Mesendoderm (in vitro differentiated cells): ENCODE measurements around the gene VPS16.

Experiments used
- DNase-seq: peaks from one replicate; pipeline ENCODE4 v3.0.0; 2013
- H2AK5ac ChIP-seq: 2 replicates; pipeline ENCODE4 v1.6.1; 2013; ENCODE audit warnings: low read length, inconsistent platforms
- H2BK120ac ChIP-seq: 2 replicates; pipeline ENCODE4 v1.6.1; 2013; ENCODE audit warnings: low read depth, mild to moderate bottlenecking, low read length, moderate library complexity, mixed read lengths
- H2BK15ac ChIP-seq: replicated peaks from 2 replicates; pipeline ENCODE4 v1.6.1; 2013; ENCODE audit warnings: low read depth, mild to moderate bottlenecking, moderate library complexity
- H2BK5ac ChIP-seq: 2 replicates; pipeline ENCODE4 v1.6.1; 2013; ENCODE audit warnings: low read length, inconsistent platforms
- H3K18ac ChIP-seq: 2 replicates; pipeline ENCODE4 v1.6.1; 2013; ENCODE audit warnings: mild to moderate bottlenecking, low read length, mixed read lengths
- H3K23ac ChIP-seq: one replicate; pipeline ENCODE4 v1.6.1; 2013; ENCODE audit warnings: low read length
- H3K27ac ChIP-seq: 2 replicates; pipeline ENCODE4 v1.5.1; 2013; ENCODE audit warnings: low read depth, mild to moderate bottlenecking, inconsistent platforms, low read length, moderate library complexity
- H3K27me3 ChIP-seq: 2 replicates; pipeline ENCODE4 v1.6.1; 2013; ENCODE audit warnings: low read length, control low read depth, mild to moderate bottlenecking, inconsistent platforms; ENCODE audit not compliant: insufficient read depth, poor library complexity
- H3K36me3 ChIP-seq: 2 replicates; pipeline ENCODE4 v1.6.1; 2013; ENCODE audit warnings: low read length, inconsistent platforms; ENCODE audit not compliant: control insufficient read depth, insufficient read depth
- H3K4ac ChIP-seq: one replicate; pipeline ENCODE4 v1.6.1; 2013; ENCODE audit warnings: low read depth, mild to moderate bottlenecking, low read length, moderate library complexity
- H3K4me1 ChIP-seq: 2 replicates; pipeline ENCODE4 v1.6.1; 2013; ENCODE audit warnings: low read depth, low read length, inconsistent platforms; ENCODE audit not compliant: control insufficient read depth
- H3K4me2 ChIP-seq: 2 replicates; pipeline ENCODE4 v1.6.1; 2013; ENCODE audit warnings: low read length
- H3K4me3 ChIP-seq: 2 replicates; pipeline ENCODE4 v1.5.1; 2013; ENCODE audit warnings: mild to moderate bottlenecking, low read length
- H3K56ac ChIP-seq: one replicate; pipeline ENCODE4 v1.6.1; 2013; ENCODE audit warnings: low read length
- H3K79me1 ChIP-seq: 2 replicates; pipeline ENCODE4 v1.6.1; 2013; ENCODE audit warnings: low read length, inconsistent platforms
- H3K79me2 ChIP-seq: 2 replicates; pipeline ENCODE4 v1.6.1; 2013; ENCODE audit warnings: mild to moderate bottlenecking, low read length; ENCODE audit not compliant: control insufficient read depth, insufficient read depth
- H3K9ac ChIP-seq: 2 replicates; pipeline ENCODE4 v1.6.1; 2013; ENCODE audit warnings: low read length, inconsistent platforms
- H4K5ac ChIP-seq: one replicate; pipeline ENCODE4 v1.6.1; 2013; ENCODE audit warnings: low read length
- H4K8ac ChIP-seq: one replicate; pipeline ENCODE4 v1.6.1; 2013; ENCODE audit warnings: low read depth, mild to moderate bottlenecking, control low read depth, low read length, moderate library complexity
- WGBS: extraction: QIAGEN DNeasy Blood & Tissue Kit; methylation state at CpG from one replicate; pipeline ENCODE4 v1.1.7; 2013; ENCODE audit warnings: low lambda C conversion rate, missing lambda C conversion rate; ENCODE audit not compliant: insufficient coverage; ENCODE audit errors: extremely low coverage; 5-methylcytosine and 5-hydroxymethylcytosine counted together

Gene VPS16

GRCh38 chr20:2866236-2866635 is 25.7 kb downstream of the VPS16 start:
- Histone ChIP-seq H3K18ac (no peak overlapping the region), H3K4me1 (no peaks in the 10 kb centered on the region), H3K36me3 (no peaks in the 10 kb centered on the region), H3K4me3 (no peak overlapping the region), H3K27ac (no peak overlapping the region), H3K79me2 (no peaks in the 10 kb centered on the region), H2BK120ac (no peak overlapping the region), H2BK15ac (no peak overlapping the region), H2BK5ac (no peak overlapping the region), H4K5ac (no peak overlapping the region), H3K9ac (no peak overlapping the region), H3K23ac (no peak overlapping the region), H3K4ac (no peak overlapping the region), H3K4me2 (no peak overlapping the region), H3K27me3 (no peaks in the 10 kb centered on the region), H3K56ac (no peak overlapping the region), H3K79me1 (no peaks in the 10 kb centered on the region), H2AK5ac (no peak overlapping the region), H4K8ac (no peak overlapping the region)
- WGBS, result no CpG with 5 or more reads among the region's 11 CpGs
- DNase-seq, result no peak

GRCh38 chr20:2867081-2867864 is 26.7 kb downstream of the VPS16 start:
- no peak overlapping the region for H2BK120ac ChIP-seq
- no peaks in the 10 kb centered on the region for H3K79me1 ChIP-seq
- H2BK15ac ChIP-seq, result no peak overlapping the region
- H3K79me2 ChIP-seq, result no peaks in the 10 kb centered on the region
- H4K8ac ChIP-seq, result no peak overlapping the region
- no peak overlapping the region for H3K4me3 ChIP-seq
- no peak overlapping the region for H2BK5ac ChIP-seq
- no peak overlapping the region for H2AK5ac ChIP-seq
- no peak overlapping the region for H3K9ac ChIP-seq
- no peaks in the 10 kb centered on the region for H3K27me3 ChIP-seq
- H3K36me3 ChIP-seq, result no peaks in the 10 kb centered on the region
- H3K56ac ChIP-seq, result no peak overlapping the region
- H3K23ac ChIP-seq, result no peak overlapping the region
- H3K4me1 ChIP-seq, result peaks cover 4% of the 10 kb centered on the region
- H3K4me2 ChIP-seq, result no peak overlapping the region
- DNase-seq, result no peak
- H3K18ac ChIP-seq, result no peak overlapping the region
- no peak overlapping the region for H3K4ac ChIP-seq
- H3K27ac ChIP-seq, result no peak overlapping the region
- no peak overlapping the region for H4K5ac ChIP-seq
- no CpG with 5 or more reads among the region's 12 CpGs for WGBS

GRCh38 chr20:2869381-2869780 is 28.8 kb downstream of the VPS16 start:
- no CpG with 5 or more reads among the region's 3 CpGs for WGBS

GRCh38 chr20:2871111-2871465 is 30.5 kb downstream of the VPS16 start:
- H4K8ac ChIP-seq, result no peak overlapping the region
- H4K5ac ChIP-seq, result no peak overlapping the region
- H3K9ac ChIP-seq, result no peak overlapping the region
- no CpG with 5 or more reads among the region's 2 CpGs for WGBS
- H3K23ac ChIP-seq, result no peak overlapping the region
- H3K4me2 ChIP-seq, result no peak overlapping the region
- H3K4me3 ChIP-seq, result no peak overlapping the region
- H2BK120ac ChIP-seq, result no peak overlapping the region
- H3K79me2 ChIP-seq, result peaks cover 14% of the 10 kb centered on the region
- H3K56ac ChIP-seq, result no peak overlapping the region
- H3K4ac ChIP-seq, result no peak overlapping the region
- H3K4me1 ChIP-seq, result peaks cover 5% of the 10 kb centered on the region
- H3K27ac ChIP-seq, result no peak overlapping the region
- H3K27me3 ChIP-seq, result no peaks in the 10 kb centered on the region
- H2AK5ac ChIP-seq, result no peak overlapping the region
- peaks cover 7% of the 10 kb centered on the region for H3K79me1 ChIP-seq
- H3K18ac ChIP-seq, result no peak overlapping the region
- no peak for DNase-seq
- H2BK5ac ChIP-seq, result no peak overlapping the region
- H2BK15ac ChIP-seq, result no peak overlapping the region
- H3K36me3 ChIP-seq, result no peaks in the 10 kb centered on the region

More at GRCh38 chr20:2869381-2869780, 28.8 kb downstream of the VPS16 start:
- H3K27me3 ChIP-seq, result no peaks in the 10 kb centered on the region
- no peak overlapping the region for H3K27ac ChIP-seq
- no peaks in the 10 kb centered on the region for H3K79me2 ChIP-seq
- H2BK15ac ChIP-seq, result no peak overlapping the region
- H3K56ac ChIP-seq, result no peak overlapping the region
- DNase-seq, result no peak
- no peak overlapping the region for H2BK5ac ChIP-seq
- H2BK120ac ChIP-seq, result no peak overlapping the region
- H3K36me3 ChIP-seq, result no peaks in the 10 kb centered on the region
- H4K8ac ChIP-seq, result no peak overlapping the region
- peaks cover under 1% of the 10 kb centered on the region for H3K79me1 ChIP-seq
- no peak overlapping the region for H4K5ac ChIP-seq
- peaks cover 5% of the 10 kb centered on the region for H3K4me1 ChIP-seq
- H3K18ac ChIP-seq, result no peak overlapping the region
- no peak overlapping the region for H3K4ac ChIP-seq
- no peak overlapping the region for H3K4me2 ChIP-seq
- H2AK5ac ChIP-seq, result no peak overlapping the region
- no peak overlapping the region for H3K9ac ChIP-seq
- H3K23ac ChIP-seq, result no peak overlapping the region
- no peak overlapping the region for H3K4me3 ChIP-seq

GRCh38 chr20:2871661-2872458 is 31.3 kb downstream of the VPS16 start:
- Histone ChIP-seq H4K8ac (no peak overlapping the region), H3K27me3 (no peaks in the 10 kb centered on the region), H3K36me3 (no peaks in the 10 kb centered on the region), H3K27ac (no peak overlapping the region), H3K79me1 (peaks cover 9% of the 10 kb centered on the region), H2AK5ac (no peak overlapping the region), H2BK120ac (no peak overlapping the region), H2BK5ac (no peak overlapping the region), H3K4me2 (peak overlapping the region; percentile 99), H3K18ac (no peak overlapping the region), H3K23ac (peak overlapping the region; percentile 80), H3K4me3 (peak overlapping the region; percentile 46), H3K9ac (peak overlapping the region; percentile 80), H3K56ac (peak overlapping the region; percentile 85), H3K4ac (no peak overlapping the region), H4K5ac (no peak overlapping the region), H3K79me2 (peaks cover 20% of the 10 kb centered on the region), H3K4me1 (peaks cover 5% of the 10 kb centered on the region), H2BK15ac (no peak overlapping the region)
- WGBS, result no CpG with 5 or more reads among the region's 34 CpGs
- peak; percentile 16 for DNase-seq
